ENCODE results near the gene GHSR. TPM values are rescaled to one million over a fixed set of nuclear protein-coding genes. Genes with fewer than 3 reads are reported as not detected.

The GHSR gene
- total and polyA plus RNA-seq, 2 of the 4 experiments (the other 2 are of a cell fraction): not detected

DNA sequence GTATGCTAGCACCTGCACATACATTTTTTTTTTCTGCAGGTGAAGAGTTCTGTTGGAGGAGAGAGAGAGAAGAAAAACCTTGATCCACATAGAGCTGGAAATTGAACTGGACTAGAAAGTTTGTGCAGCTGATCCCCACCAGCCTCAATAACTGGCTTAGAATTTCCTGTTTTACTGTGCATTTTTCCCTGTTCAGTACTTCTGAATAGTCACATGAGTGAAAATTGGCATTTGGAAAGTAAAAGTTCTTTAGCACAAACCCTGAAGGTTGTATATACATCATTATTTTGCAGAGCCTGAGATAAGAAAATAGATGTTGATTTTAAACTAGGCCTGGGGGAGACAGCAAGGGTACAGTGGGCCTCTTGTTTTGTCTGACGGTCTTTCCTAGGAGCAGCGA lies 42.3 kb downstream of the GHSR start:
- Histone ChIP-seq H3K9me1 (ENCODE audit: insufficient read depth, low read length) (peaks cover 3% of the 10 kb centered on the region; the same call in 1 of the 2 replicates), H3K18ac (ENCODE audit: low read depth, low read length) (no peak overlapping the region), H2AK9ac (replicated peaks; ENCODE audit: low read depth, low read length, poor library complexity) (no peak overlapping the region), H3K27ac (ENCODE audit: insufficient read depth, low read length) (no peak overlapping the region), H2BK15ac (ENCODE audit: low read depth, low read length) (no peak overlapping the region), H3K4me1 (ENCODE audit: control insufficient read depth, insufficient read depth, low read length) (no peaks in the 10 kb centered on the region), H2BK120ac (ENCODE audit: low read depth, low read length) (no peak overlapping the region), H3K14ac (replicated peaks; ENCODE audit: low read depth, low read length) (no peak overlapping the region), H3K27me3 (ENCODE audit: control insufficient read depth, insufficient read depth, low read length) (no peaks in the 10 kb centered on the region), H3K9ac (ENCODE audit: low read depth, low read length) (no peak overlapping the region), H4K8ac (ENCODE audit: low read depth in 2 of 2, low read length in 2 of 2) (no peak overlapping the region), H4K91ac (ENCODE audit: insufficient read depth, low read depth, low read length) (no peak overlapping the region), H3K4ac (ENCODE audit: low read depth, low read length) (no peak overlapping the region), H3K4me3 (ENCODE audit: insufficient read depth, low read depth, low read length) (no peak overlapping the region), H3K79me1 (ENCODE audit: low read depth in 1 of 2, low read length in 2 of 2) (no peaks in the 10 kb centered on the region), H4K5ac (ENCODE audit: low read depth, low read length) (no peak overlapping the region), H2AK5ac (ENCODE audit: low read depth, low read length) (no peak overlapping the region), H2AFZ (replicated peaks; ENCODE audit: low read length, poor library complexity) (no peak overlapping the region), H2BK20ac (ENCODE audit: low read depth, low read length) (no peak overlapping the region), H3K56ac (ENCODE audit: extremely low read depth, insufficient read depth, low read length) (no peak overlapping the region), H2BK5ac (ENCODE audit: low read depth, low read length, poor library complexity, severe bottlenecking) (no peak overlapping the region), H3K36me3 (ENCODE audit: control insufficient read depth, insufficient read depth, low read length) (peaks cover 7% of the 10 kb centered on the region), H3K23ac (ENCODE audit: low read depth, low read length) (no peak overlapping the region), H3K4me2 (ENCODE audit: low read depth, low read length) (no peak overlapping the region), H3K9me3 (ENCODE audit: control insufficient read depth, insufficient read depth, low read length) (no peaks in the 10 kb centered on the region), H4K20me1 (ENCODE audit: insufficient read depth, low read length) (no peaks in the 10 kb centered on the region)
- CTCF ChIA-PET: no interaction called here
- DNase-seq (no peak), ATAC-seq (ENCODE audit: low read depth) (no peak)
- WGBS, 2 experiments (ENCODE audit: extremely low coverage in 2 of 2, insufficient read length in 1 of 2): no CpG with 5 or more reads among the region's 2 CpGs
- intact Hi-C loops (cut with micrococcal nuclease): no loop called here
- no TSS peak for BruUV-seq (replicated peaks)
- no peak for TF ChIP-seq RAD21 (IDR thresholded peaks at IDR 0.05; ENCODE audit: low read length)
- TF ChIP-seq MXI1 (IDR thresholded peaks at IDR 0.05; ENCODE audit: borderline replicate concordance, low read depth, low read length): no peak
- no peak for TF ChIP-seq ELK1 (IDR thresholded peaks at IDR 0.05; ENCODE audit: borderline replicate concordance, low read depth, low read length)
- TF ChIP-seq MAFK (IDR thresholded peaks at IDR 0.05; ENCODE audit: low read depth, low read length): no peak
- POLR2A ChIA-PET (ENCODE audit: unreplicated experiment): no interaction called here
- in situ Hi-C loops (cut with MboI; ENCODE audit: low sequenced_read_pairs): no loop called here
- dilution Hi-C loops (cut with HindIII; ENCODE audit: low sequenced_read_pairs, unreplicated experiment): no loop called here
